B cell (primary cell): ENCODE results near the gene SUPT5H. TPM values are rescaled to one million over a fixed set of nuclear protein-coding genes. Genes with fewer than 3 reads are reported as not detected.

Source experiments
- ATAC-seq: fragments of 200-7000 bp; cut with Tn5 transposase; one replicate; pipeline ENCODE4 v1.10.0; 2021; ENCODE audit warnings: low read depth, mild to moderate bottlenecking, moderate number of reproducible peaks, moderate library complexity
- CTCF ChIA-PET: fragments of 350-600 bp; sonication (Branson Sonifier 250); formaldehyde crosslinking; loops from one replicate; lab custom pipeline; 2021; ENCODE audit warnings: antibody characterized with exemption, inconsistent platforms; lab: Charles Lee
- POLR2A ChIA-PET: fragments of 350-600 bp; sonication (Branson Sonifier 250); formaldehyde crosslinking; loops from one replicate; lab custom pipeline; 2021; ENCODE audit warnings: antibody characterized with exemption; lab: Charles Lee
- DNase-seq: peaks from one replicate; pipeline ENCODE4 v3.0.0; 2013
- H2AFZ ChIP-seq: 2 replicates; pipeline ENCODE4 v1.6.1; 2012; ENCODE audit warnings: mild to moderate bottlenecking, low read depth, low read length; ENCODE audit not compliant: insufficient read depth, poor library complexity, severe bottlenecking
- H3K27ac ChIP-seq, 2 donors: 1 replicate in 1 of 2; 2 replicates in 1 of 2; pipeline ENCODE4 v1.5.1; 2012 to 2013; ENCODE audit warnings: low read length in 2 of 2, mild to moderate bottlenecking in 2 of 2, moderate library complexity in 1 of 2
- H3K27me3 ChIP-seq, 4 experiments: fragments of 200-600 bp in 1 of 4; sonication (generic) in 1 of 4; replicated peaks in 1 of 4; 1 replicate in 2 of 4; 2 replicates in 2 of 4; pipeline versions ENCODE4 v1.6.1 to v1.7.0; 2013 to 2016; ENCODE audit warnings: low read length in 3 of 4, mild to moderate bottlenecking in 2 of 4, mixed read lengths in 1 of 4, moderate library complexity in 1 of 4; ENCODE audit not compliant: insufficient read depth in 4 of 4, control insufficient read depth in 3 of 4; ENCODE audit errors: control extremely low read depth in 1 of 4
- H3K36me3 ChIP-seq, 2 experiments: replicated peaks in 1 of 2; 1 replicate in 1 of 2; 2 replicates in 1 of 2; pipeline versions ENCODE4 v1.6.1 to v1.7.1; 2013; ENCODE audit warnings: low read length in 1 of 2; ENCODE audit not compliant: insufficient read depth in 2 of 2, control insufficient read depth in 1 of 2; ENCODE audit errors: control extremely low read depth in 1 of 2, extremely low read depth in 1 of 2
- H3K4me1 ChIP-seq, 2 donors: fragments of 200-600 bp in 1 of 2; sonication (generic) in 1 of 2; 1 replicate in 1 of 2; 2 replicates in 1 of 2; pipeline versions ENCODE4 v1.5.1 to v1.6.1; 2013 to 2017; ENCODE audit warnings: low read length in 2 of 2; ENCODE audit not compliant: control insufficient read depth in 2 of 2, insufficient read depth in 2 of 2
- H3K4me2 ChIP-seq: replicated peaks from 2 replicates; pipeline ENCODE3; 2012; ENCODE audit warnings: mild to moderate bottlenecking, low read depth, low read length; ENCODE audit not compliant: poor library complexity, severe bottlenecking
- H3K4me3 ChIP-seq, 5 experiments: fragments of 200-600 bp in 1 of 5; sonication (generic) in 1 of 5; 1 replicate in 3 of 5; 2 replicates in 2 of 5; pipeline versions ENCODE4 v1.5.1 to v1.7.0; 2011 to 2016; ENCODE audit warnings: low read length in 4 of 5, mild to moderate bottlenecking in 4 of 5, low read depth in 2 of 5, control low read depth in 1 of 5, moderate library complexity in 1 of 5; ENCODE audit not compliant: insufficient read depth in 1 of 5; ENCODE audit errors: control extremely low read depth in 1 of 5, extremely low read depth in 1 of 5
- H3K79me2 ChIP-seq: fragments of 200-600 bp; sonication (generic); one replicate; pipeline ENCODE4 v1.6.0; 2016; ENCODE audit warnings: low read length; ENCODE audit not compliant: control insufficient read depth, insufficient read depth
- H3K9ac ChIP-seq: fragments of 200-600 bp; sonication (generic); 2 replicates; pipeline ENCODE4 v1.6.1; 2017; ENCODE audit warnings: mild to moderate bottlenecking, low read length, moderate library complexity
- H3K9me3 ChIP-seq, 3 donors: one replicate each; pipeline versions ENCODE4 v1.6.1 to v1.7.1; 2013; ENCODE audit warnings: low read length in 2 of 3; ENCODE audit not compliant: control insufficient read depth in 2 of 3, insufficient read depth in 1 of 3; ENCODE audit errors: control extremely low read depth in 1 of 3
- H4K20me1 ChIP-seq: 2 replicates; pipeline ENCODE4 v1.6.0; 2012; ENCODE audit warnings: mild to moderate bottlenecking, low read length; ENCODE audit not compliant: insufficient read depth, control insufficient read depth, poor library complexity, severe bottlenecking
- H3K27ac Mint-ChIP-seq: one replicate; pipeline ENCODE4 v1.8.0; 2021; ENCODE audit warnings: mixed read lengths
- H3K27me3 Mint-ChIP-seq: one replicate; pipeline ENCODE4 v1.8.0; 2021; ENCODE audit warnings: mixed read lengths
- H3K4me1 Mint-ChIP-seq: one replicate; pipeline ENCODE4 v1.8.0; 2021; ENCODE audit warnings: mixed read lengths
- H3K4me3 Mint-ChIP-seq: one replicate; pipeline ENCODE4 v1.8.0; 2021; ENCODE audit warnings: mixed read lengths
- H3K9me3 Mint-ChIP-seq: one replicate; pipeline ENCODE4 v1.8.0; 2022; ENCODE audit warnings: mixed read lengths; ENCODE audit not compliant: insufficient read depth
- EZH2 ChIP-seq: IDR thresholded peaks from 2 replicates; pipeline ENCODE4 v1.6.1; 2012; ENCODE audit warnings: borderline replicate concordance, low read depth, mild to moderate bottlenecking, moderate library complexity, low read length; ENCODE audit not compliant: insufficient read depth, poor library complexity, severe bottlenecking
- WGBS: methylation state at CpG from one replicate; pipeline ENCODE4 v1.1.5; 2013; ENCODE audit warnings: missing lambda C conversion rate; ENCODE audit not compliant: insufficient coverage; 5-methylcytosine and 5-hydroxymethylcytosine counted together
- intact Hi-C: fragments of 100-400 bp; cut with micrococcal nuclease; formaldehyde crosslinking; loops from one replicate; pipeline ENCODE4 v1.10.0; 2022
- polyA plus RNA-seq: library from polyadenylated mRNA; depleted of rRNA; stranded (reverse); fragments of >200 nt; gene quantifications from 2 replicates; pipeline ENCODE4 v1.2.3, GENCODE V29; 2012
- total RNA-seq, 2 donors: library from RNA; stranded (reverse); fragments of 120-200 nt in 1 of 2; gene quantifications; 1 replicate in 1 of 2; 2 replicates in 1 of 2; pipeline versions ENCODE4 v1.2.3 to v1.2.4, GENCODE V29; 2013 to 2022
- TF ChIP-seq, protein P1 (sequence below): fragments of 200-600 bp; IDR thresholded peaks from one replicate; pipeline ENCODE4 v1.8.0; 2022; ENCODE audit warnings: antibody characterized with exemption, mild to moderate bottlenecking

SUPT5H gene
- total and polyA plus RNA-seq, 2 donors (not counting 1 experiment from before 2014, with no cell fraction given): 119 to 203 TPM

DNA sequence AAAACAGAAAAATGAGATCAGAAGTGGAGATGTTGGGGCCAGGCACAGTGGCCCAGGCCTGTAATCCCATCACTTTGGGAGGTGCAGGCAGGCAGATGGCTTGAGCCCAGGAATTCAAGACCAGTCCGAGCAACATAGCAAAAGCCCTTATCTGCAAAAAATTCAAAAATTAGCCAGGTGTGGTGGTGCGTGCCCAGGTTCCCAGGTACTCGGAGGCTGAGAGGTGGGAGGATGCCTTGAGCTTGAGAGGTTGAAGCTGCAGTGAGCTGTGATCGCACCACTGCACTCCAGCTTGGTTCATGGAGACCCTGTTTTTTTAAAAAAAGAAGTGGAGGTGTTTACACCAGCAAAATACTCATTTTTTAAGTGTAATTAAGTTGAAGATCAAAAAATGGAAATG lies 45.3 kb upstream of the SUPT5H start:
- no peak for TF ChIP-seq EZH2
- TF ChIP-seq, protein P1, sequence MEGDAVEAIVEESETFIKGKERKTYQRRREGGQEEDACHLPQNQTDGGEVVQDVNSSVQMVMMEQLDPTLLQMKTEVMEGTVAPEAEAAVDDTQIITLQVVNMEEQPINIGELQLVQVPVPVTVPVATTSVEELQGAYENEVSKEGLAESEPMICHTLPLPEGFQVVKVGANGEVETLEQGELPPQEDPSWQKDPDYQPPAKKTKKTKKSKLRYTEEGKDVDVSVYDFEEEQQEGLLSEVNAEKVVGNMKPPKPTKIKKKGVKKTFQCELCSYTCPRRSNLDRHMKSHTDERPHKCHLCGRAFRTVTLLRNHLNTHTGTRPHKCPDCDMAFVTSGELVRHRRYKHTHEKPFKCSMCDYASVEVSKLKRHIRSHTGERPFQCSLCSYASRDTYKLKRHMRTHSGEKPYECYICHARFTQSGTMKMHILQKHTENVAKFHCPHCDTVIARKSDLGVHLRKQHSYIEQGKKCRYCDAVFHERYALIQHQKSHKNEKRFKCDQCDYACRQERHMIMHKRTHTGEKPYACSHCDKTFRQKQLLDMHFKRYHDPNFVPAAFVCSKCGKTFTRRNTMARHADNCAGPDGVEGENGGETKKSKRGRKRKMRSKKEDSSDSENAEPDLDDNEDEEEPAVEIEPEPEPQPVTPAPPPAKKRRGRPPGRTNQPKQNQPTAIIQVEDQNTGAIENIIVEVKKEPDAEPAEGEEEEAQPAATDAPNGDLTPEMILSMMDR: no peak
- no peak overlapping the region for H3K9ac ChIP-seq
- intact Hi-C loops: loop anchor here (10.0 kb wide), 1 partner anchor 535 kb away; no protein-coding TSS in a partner anchor
- peaks cover 4% of the 10 kb centered on the region for H4K20me1 ChIP-seq
- ChIA-PET CTCF (interaction anchor here (0.9 to 8.9 kb wide), 4 partner anchors 8 to 36 kb away, joined by 3 to 260 read pairs (median 26); partner anchors contain the start of genes MED29, PLEKHG2 and RPS16), POLR2A (interaction anchor here (1.1 to 8.8 kb wide), 4 partner anchors 9 to 36 kb away, joined by 4 to 74 read pairs (median 43); partner anchors contain the start of genes MED29, PAF1, PLEKHG2 and RPS16)
- Mint-ChIP-seq H3K9me3 (no peaks in the 10 kb centered on the region), H3K4me1 (peaks cover 70% of the 10 kb centered on the region), H3K4me3 (peak overlapping the region; percentile 81), H3K27ac (peak overlapping the region; percentile 96), H3K27me3 (no peaks in the 10 kb centered on the region)
- peaks cover 0 to 17% (median 0%) of the 10 kb centered on the region in 3 donors for H3K9me3 ChIP-seq
- H3K4me3 ChIP-seq: no peak overlapping the region
- no peaks in the 10 kb centered on the region for H3K27me3 ChIP-seq
- H2AFZ ChIP-seq: no peak overlapping the region
- DNase-seq (peak; percentile 47), ATAC-seq (no peak)
- H3K27ac ChIP-seq: peak overlapping the region; percentile 42 to 100
- peaks cover 63 to 78% of the 10 kb centered on the region in 2 donors for H3K4me1 ChIP-seq
- peak overlapping the region; percentile 32 for H3K4me2 ChIP-seq
- peaks cover 63% of the 10 kb centered on the region for H3K79me2 ChIP-seq
- peaks cover 0 to 18% of the 10 kb centered on the region in 2 experiments for H3K36me3 ChIP-seq
- WGBS: 0% methylated on average over 1 of the region's 4 CpGs

DNA sequence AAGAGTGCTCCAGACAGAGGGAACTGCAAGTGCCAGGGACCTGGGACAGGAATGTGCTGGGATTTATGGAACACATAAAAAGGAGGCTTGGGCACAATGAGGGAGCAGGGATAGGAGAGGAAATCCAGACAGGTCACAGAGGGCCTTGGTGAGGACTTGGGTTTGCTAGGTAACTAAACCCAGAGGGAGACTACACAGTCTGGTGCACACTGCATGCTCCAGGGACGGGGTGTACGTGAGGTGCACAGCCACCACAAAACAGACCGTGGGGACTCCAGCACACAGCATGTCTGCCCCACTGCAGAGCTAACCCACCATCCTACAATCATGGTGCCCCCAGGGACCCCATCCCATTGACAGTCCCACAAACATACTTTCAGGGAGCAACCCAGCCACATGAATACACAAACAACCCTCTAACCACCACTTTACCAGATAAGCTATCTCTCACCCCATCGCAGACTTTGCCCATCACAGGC lies 44.3 kb upstream of the SUPT5H start:
- TF ChIP-seq EZH2: no peak
- TF ChIP-seq, protein P1: no peak

More for the DNA sequence above, 44.3 kb upstream of the SUPT5H start:
- Histone ChIP-seq H3K27me3 (no peaks in the 10 kb centered on the region), H3K79me2 (peaks cover 62% of the 10 kb centered on the region), H3K36me3 (peaks cover 0 to 10% of the 10 kb centered on the region in 2 experiments), H3K27ac (peak overlapping the region; percentile 100), H3K9me3 (peaks cover 0 to 17% (median 0%) of the 10 kb centered on the region in 3 donors), H3K4me1 (peaks cover 72 to 89% of the 10 kb centered on the region in 2 donors), H2AFZ (no peak overlapping the region), H4K20me1 (no peaks in the 10 kb centered on the region), H3K9ac (peak overlapping the region; percentile 98), H3K4me3 (peak overlapping the region in 2 of 5 experiments; percentile 9 to 78), H3K4me2 (peak overlapping the region; percentile 100)
- intact Hi-C loops: loop anchor here (1.0 to 10.0 kb wide), 2 partner anchors 9 to 536 kb away; no protein-coding TSS in a partner anchor
- peaks cover 77% of the 10 kb centered on the region for H3K4me1 Mint-ChIP-seq
- no peak for DNase-seq
- peak; percentile 4 for ATAC-seq
- H3K4me3 Mint-ChIP-seq: peak overlapping the region; percentile 94
- CTCF ChIA-PET: interaction anchor here (0.9 to 8.9 kb wide), 8 partner anchors 7 to 189 kb away, joined by 3 to 260 read pairs (median 8); partner anchors contain the start of genes EID2B, MED29, PAF1 and PLEKHG2
- 8% methylated on average over 4 of the region's 4 CpGs for WGBS
- peak overlapping the region; percentile 96 for H3K27ac Mint-ChIP-seq
- POLR2A ChIA-PET: interaction anchor here (0.8 to 8.8 kb wide), 9 partner anchors 8 to 61 kb away, joined by 3 to 74 read pairs (median 4); partner anchors contain the start of genes MED29, PAF1, PLEKHG2 and RPS16
- no peaks in the 10 kb centered on the region for H3K9me3 Mint-ChIP-seq
- no peaks in the 10 kb centered on the region for H3K27me3 Mint-ChIP-seq
